HL-60 (cell line): ENCODE data around the gene SNAP91.

Experiments
- GABPA ChIP-seq: IDR thresholded peaks from 2 replicates; pipeline ENCODE4 v1.6.1; 2012; ENCODE audit warnings: low read depth
- POLR2AphosphoS5 ChIP-seq: IDR thresholded peaks from 2 replicates; pipeline ENCODE4 v1.6.1; 2012; ENCODE audit warnings: low read depth
- TF ChIP-seq, protein P1 (sequence below): IDR thresholded peaks from one replicate; pipeline ENCODE4 v1.5.1; 2011; ENCODE audit warnings: low read length, control low read depth, inconsistent platforms; ENCODE audit not compliant: insufficient read depth
- TF ChIP-seq, protein P2 (sequence below): IDR thresholded peaks from 2 replicates; pipeline ENCODE4 v1.6.1; 2012; ENCODE audit warnings: low read depth; ENCODE audit not compliant: insufficient replicate concordance

DNA sequence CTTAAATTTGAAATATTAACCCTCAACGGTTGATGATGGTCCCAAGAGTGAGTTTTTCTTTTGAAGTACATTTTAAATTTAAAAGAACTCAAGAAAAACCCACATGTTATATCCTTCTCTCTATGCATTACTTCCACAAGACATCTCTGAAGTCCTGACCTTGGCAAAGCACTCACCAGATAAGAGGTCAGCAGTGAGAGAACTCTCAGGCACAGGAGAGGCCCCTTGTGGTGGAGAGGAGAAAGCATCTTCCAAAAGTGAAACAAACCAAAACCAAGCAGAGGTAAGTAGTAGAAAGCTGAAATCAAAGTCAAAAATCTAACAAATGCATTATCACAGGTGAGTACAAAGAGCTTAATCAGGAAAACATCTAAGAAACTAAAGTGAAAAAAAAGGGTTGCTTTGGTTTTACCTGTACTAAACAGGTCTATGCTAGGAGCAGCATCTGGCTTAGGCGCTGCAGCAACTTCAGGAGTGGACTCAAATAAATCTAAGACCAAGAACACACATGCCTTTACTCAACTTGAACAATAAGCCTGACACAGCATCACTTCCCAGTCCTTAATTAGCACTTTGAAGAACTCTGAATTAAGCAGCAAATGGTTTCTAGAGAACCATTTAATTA is 116.0 kb downstream of the SNAP91 start:
- TF ChIP-seq, protein P1, sequence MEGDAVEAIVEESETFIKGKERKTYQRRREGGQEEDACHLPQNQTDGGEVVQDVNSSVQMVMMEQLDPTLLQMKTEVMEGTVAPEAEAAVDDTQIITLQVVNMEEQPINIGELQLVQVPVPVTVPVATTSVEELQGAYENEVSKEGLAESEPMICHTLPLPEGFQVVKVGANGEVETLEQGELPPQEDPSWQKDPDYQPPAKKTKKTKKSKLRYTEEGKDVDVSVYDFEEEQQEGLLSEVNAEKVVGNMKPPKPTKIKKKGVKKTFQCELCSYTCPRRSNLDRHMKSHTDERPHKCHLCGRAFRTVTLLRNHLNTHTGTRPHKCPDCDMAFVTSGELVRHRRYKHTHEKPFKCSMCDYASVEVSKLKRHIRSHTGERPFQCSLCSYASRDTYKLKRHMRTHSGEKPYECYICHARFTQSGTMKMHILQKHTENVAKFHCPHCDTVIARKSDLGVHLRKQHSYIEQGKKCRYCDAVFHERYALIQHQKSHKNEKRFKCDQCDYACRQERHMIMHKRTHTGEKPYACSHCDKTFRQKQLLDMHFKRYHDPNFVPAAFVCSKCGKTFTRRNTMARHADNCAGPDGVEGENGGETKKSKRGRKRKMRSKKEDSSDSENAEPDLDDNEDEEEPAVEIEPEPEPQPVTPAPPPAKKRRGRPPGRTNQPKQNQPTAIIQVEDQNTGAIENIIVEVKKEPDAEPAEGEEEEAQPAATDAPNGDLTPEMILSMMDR = peak; percentile 45
- TF ChIP-seq GABPA = no peak
- no peak for TF ChIP-seq POLR2AphosphoS5
- TF ChIP-seq, protein P2, sequence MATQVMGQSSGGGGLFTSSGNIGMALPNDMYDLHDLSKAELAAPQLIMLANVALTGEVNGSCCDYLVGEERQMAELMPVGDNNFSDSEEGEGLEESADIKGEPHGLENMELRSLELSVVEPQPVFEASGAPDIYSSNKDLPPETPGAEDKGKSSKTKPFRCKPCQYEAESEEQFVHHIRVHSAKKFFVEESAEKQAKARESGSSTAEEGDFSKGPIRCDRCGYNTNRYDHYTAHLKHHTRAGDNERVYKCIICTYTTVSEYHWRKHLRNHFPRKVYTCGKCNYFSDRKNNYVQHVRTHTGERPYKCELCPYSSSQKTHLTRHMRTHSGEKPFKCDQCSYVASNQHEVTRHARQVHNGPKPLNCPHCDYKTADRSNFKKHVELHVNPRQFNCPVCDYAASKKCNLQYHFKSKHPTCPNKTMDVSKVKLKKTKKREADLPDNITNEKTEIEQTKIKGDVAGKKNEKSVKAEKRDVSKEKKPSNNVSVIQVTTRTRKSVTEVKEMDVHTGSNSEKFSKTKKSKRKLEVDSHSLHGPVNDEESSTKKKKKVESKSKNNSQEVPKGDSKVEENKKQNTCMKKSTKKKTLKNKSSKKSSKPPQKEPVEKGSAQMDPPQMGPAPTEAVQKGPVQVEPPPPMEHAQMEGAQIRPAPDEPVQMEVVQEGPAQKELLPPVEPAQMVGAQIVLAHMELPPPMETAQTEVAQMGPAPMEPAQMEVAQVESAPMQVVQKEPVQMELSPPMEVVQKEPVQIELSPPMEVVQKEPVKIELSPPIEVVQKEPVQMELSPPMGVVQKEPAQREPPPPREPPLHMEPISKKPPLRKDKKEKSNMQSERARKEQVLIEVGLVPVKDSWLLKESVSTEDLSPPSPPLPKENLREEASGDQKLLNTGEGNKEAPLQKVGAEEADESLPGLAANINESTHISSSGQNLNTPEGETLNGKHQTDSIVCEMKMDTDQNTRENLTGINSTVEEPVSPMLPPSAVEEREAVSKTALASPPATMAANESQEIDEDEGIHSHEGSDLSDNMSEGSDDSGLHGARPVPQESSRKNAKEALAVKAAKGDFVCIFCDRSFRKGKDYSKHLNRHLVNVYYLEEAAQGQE = no peak
